Endodermal cell (in vitro differentiated cells): Measurements from ENCODE around the gene TRIM44. TPM values are rescaled to one million over a fixed set of nuclear protein-coding genes. Genes with fewer than 3 reads are reported as not detected.

Source experiments
- DNase-seq: peaks from one replicate; pipeline ENCODE4 v3.0.0-alpha.2; 2017
- H3K27ac ChIP-seq: 2 replicates; pipeline ENCODE4 v1.5.1; 2013; ENCODE audit warnings: mild to moderate bottlenecking, low read depth, low read length, moderate library complexity
- H3K27me3 ChIP-seq: 2 replicates; pipeline ENCODE4 v1.6.1; 2013; ENCODE audit warnings: mild to moderate bottlenecking, low read length, moderate library complexity; ENCODE audit not compliant: insufficient read depth, control insufficient read depth, poor library complexity, severe bottlenecking
- H3K36me3 ChIP-seq: 2 replicates; pipeline ENCODE4 v1.7.0; 2013; ENCODE audit warnings: mild to moderate bottlenecking, low read length, moderate library complexity; ENCODE audit not compliant: control insufficient read depth, insufficient read depth
- H3K4me1 ChIP-seq: one replicate; pipeline ENCODE4 v1.7.0; 2013; ENCODE audit warnings: low read length; ENCODE audit not compliant: control insufficient read depth, insufficient read depth
- H3K4me3 ChIP-seq: 2 replicates; pipeline ENCODE4 v1.5.1; 2013; ENCODE audit warnings: mild to moderate bottlenecking, low read length, moderate library complexity
- H3K9ac ChIP-seq: 2 replicates; pipeline ENCODE4 v1.6.1; 2013; ENCODE audit warnings: mild to moderate bottlenecking, low read length, moderate library complexity; ENCODE audit not compliant: poor library complexity, severe bottlenecking; ENCODE audit errors: extremely low read depth
- H3K9me3 ChIP-seq: 2 replicates; pipeline ENCODE4 v1.6.1; 2013; ENCODE audit warnings: mild to moderate bottlenecking, low read length, moderate library complexity; ENCODE audit not compliant: control insufficient read depth
- H3K27ac Mint-ChIP-seq: 2 replicates; pipeline ENCODE4 v1.8.0; 2020; ENCODE audit warnings: mixed read lengths
- H3K27me3 Mint-ChIP-seq: 2 replicates; pipeline ENCODE4 v1.8.0; 2021; ENCODE audit warnings: mild to moderate bottlenecking, mixed read lengths; ENCODE audit not compliant: insufficient read depth
- H3K36me3 Mint-ChIP-seq: 2 replicates; pipeline ENCODE4 v1.8.0; 2020; ENCODE audit warnings: low read depth, mixed read lengths
- H3K4me1 Mint-ChIP-seq: 2 replicates; pipeline ENCODE4 v1.8.0; 2020; ENCODE audit warnings: mixed read lengths
- H3K4me3 Mint-ChIP-seq: 2 replicates; pipeline ENCODE4 v1.8.0; 2020; ENCODE audit warnings: mild to moderate bottlenecking, moderate library complexity, mixed read lengths
- H3K9me3 Mint-ChIP-seq: 2 replicates; pipeline ENCODE4 v1.8.0; 2020; ENCODE audit warnings: mild to moderate bottlenecking, mixed read lengths
- WGBS, 2 experiments: methylation state at CpG; one replicate each; pipeline versions ENCODE4 v1.1.5 to v1.1.7; 2013; ENCODE audit warnings: missing lambda C conversion rate in 2 of 2, mixed read lengths in 1 of 2; ENCODE audit not compliant: insufficient coverage in 1 of 2, insufficient read length in 1 of 2; 5-methylcytosine and 5-hydroxymethylcytosine counted together
- total RNA-seq, 2 donors: library from RNA; stranded (reverse); fragmentation: NEBNext Ultra II Directional in 1 of 2; extraction: Animal tissue kit (Norgen Biotek cat#: 25700) in 1 of 2; gene quantifications; 2 replicates in 1 of 2; 3 replicates in 1 of 2; pipeline ENCODE4 v1.2.1, GENCODE V29; 2021
- TF ChIP-seq, protein P1 (sequence below): fragments of 200-600 bp; sonication (generic); conservative IDR thresholded peaks from 2 replicates; pipeline ENCODE4 v1.5.0; 2021; ENCODE audit warnings: antibody characterized with exemption, mild to moderate bottlenecking

TRIM44 gene
- total RNA-seq, 2 donors from 2014 or later = 48.5 to 63.8 TPM

DNA sequence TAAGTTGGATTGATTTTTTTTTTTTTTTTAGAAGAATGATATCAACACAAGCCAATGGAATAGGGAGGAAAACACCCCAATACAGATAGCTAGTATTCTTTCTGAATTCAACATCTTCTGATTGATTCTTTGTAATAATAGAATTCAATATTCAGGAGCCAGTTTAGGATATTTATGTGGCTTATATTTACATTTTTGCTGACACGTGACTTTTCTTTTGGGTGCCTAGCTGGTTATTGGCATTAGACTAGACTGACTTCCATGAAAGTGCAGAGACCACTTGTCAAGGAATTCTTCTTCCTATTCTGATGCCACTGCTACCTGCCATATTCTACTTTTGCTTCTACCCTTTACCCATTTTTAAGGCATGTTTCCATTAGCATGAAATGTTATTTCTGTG is 16.4 kb downstream of the TRIM44 start:
- Histone ChIP-seq H3K4me3 (no peak overlapping the region), H3K36me3 (no peaks in the 10 kb centered on the region), H3K27ac (no peak overlapping the region), H3K9me3 (no peaks in the 10 kb centered on the region), H3K27me3 (no peaks in the 10 kb centered on the region), H3K9ac (no peak overlapping the region), H3K4me1 (no peaks in the 10 kb centered on the region)
- Mint-ChIP-seq H3K4me3 (no peak overlapping the region), H3K4me1 (peaks cover 12% of the 10 kb centered on the region), H3K9me3 (no peaks in the 10 kb centered on the region), H3K27ac (no peak overlapping the region), H3K36me3 (no peaks in the 10 kb centered on the region), H3K27me3 (no peaks in the 10 kb centered on the region)
- TF ChIP-seq, protein P1, sequence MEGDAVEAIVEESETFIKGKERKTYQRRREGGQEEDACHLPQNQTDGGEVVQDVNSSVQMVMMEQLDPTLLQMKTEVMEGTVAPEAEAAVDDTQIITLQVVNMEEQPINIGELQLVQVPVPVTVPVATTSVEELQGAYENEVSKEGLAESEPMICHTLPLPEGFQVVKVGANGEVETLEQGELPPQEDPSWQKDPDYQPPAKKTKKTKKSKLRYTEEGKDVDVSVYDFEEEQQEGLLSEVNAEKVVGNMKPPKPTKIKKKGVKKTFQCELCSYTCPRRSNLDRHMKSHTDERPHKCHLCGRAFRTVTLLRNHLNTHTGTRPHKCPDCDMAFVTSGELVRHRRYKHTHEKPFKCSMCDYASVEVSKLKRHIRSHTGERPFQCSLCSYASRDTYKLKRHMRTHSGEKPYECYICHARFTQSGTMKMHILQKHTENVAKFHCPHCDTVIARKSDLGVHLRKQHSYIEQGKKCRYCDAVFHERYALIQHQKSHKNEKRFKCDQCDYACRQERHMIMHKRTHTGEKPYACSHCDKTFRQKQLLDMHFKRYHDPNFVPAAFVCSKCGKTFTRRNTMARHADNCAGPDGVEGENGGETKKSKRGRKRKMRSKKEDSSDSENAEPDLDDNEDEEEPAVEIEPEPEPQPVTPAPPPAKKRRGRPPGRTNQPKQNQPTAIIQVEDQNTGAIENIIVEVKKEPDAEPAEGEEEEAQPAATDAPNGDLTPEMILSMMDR = no peak
- no peak for DNase-seq
- WGBS, 2 experiments = 87 to 100% methylated on average over 1 of the region's 1 CpG

DNA sequence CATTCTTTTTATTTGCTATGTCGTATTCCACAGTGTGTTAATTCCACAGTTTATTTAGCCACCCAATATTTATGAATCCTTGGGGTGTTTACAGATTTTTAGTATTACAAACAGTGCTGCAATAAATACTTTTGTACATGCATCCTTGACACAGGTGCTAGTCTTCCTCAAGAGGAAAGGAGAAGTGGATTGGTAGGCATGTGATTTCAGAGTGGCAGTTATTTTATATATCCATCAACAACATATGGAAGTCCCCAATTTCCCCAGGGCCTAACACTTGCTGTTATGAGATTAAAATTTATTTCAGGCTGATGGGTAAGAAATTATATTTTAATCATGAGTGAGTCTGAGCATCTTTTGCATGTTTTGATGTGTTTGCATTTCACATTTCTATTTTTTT is 17.9 kb downstream of the TRIM44 start:
- Histone ChIP-seq H3K4me3 (no peak overlapping the region), H3K27me3 (no peaks in the 10 kb centered on the region), H3K4me1 (no peaks in the 10 kb centered on the region), H3K9me3 (no peaks in the 10 kb centered on the region), H3K9ac (no peak overlapping the region), H3K27ac (no peak overlapping the region), H3K36me3 (no peaks in the 10 kb centered on the region)
- TF ChIP-seq, protein P1 = no peak
- Mint-ChIP-seq H3K36me3 (peaks cover 5% of the 10 kb centered on the region), H3K4me1 (peaks cover 12% of the 10 kb centered on the region), H3K4me3 (no peak overlapping the region), H3K27ac (no peak overlapping the region), H3K27me3 (no peaks in the 10 kb centered on the region), H3K9me3 (no peaks in the 10 kb centered on the region)
- WGBS, 2 experiments = 80 to 94% methylated on average over 1 of the region's 1 CpG
- DNase-seq = no peak

GRCh38 chr11:35681163-35681767 is 18.7 kb downstream of the TRIM44 start:
- H3K9me3 Mint-ChIP-seq = no peaks in the 10 kb centered on the region
- Histone ChIP-seq H3K27ac (no peak overlapping the region), H3K4me1 (no peaks in the 10 kb centered on the region), H3K27me3 (no peaks in the 10 kb centered on the region), H3K9ac (no peak overlapping the region), H3K9me3 (no peaks in the 10 kb centered on the region), H3K36me3 (peaks cover 4% of the 10 kb centered on the region), H3K4me3 (no peak overlapping the region)
- H3K36me3 Mint-ChIP-seq = peaks cover 11% of the 10 kb centered on the region
- no peak overlapping the region for H3K27ac Mint-ChIP-seq
- H3K4me3 Mint-ChIP-seq = no peak overlapping the region
- WGBS, 2 experiments = 97 to 100% methylated on average over 1 of the region's 1 CpG
- H3K27me3 Mint-ChIP-seq = no peaks in the 10 kb centered on the region
- no peak for DNase-seq
- H3K4me1 Mint-ChIP-seq = peaks cover 12% of the 10 kb centered on the region
- TF ChIP-seq, protein P1 = no peak
